ENCODE measurements around the gene FCHSD2. TPM values are rescaled to one million over a fixed set of nuclear protein-coding genes. Genes with fewer than 3 reads are reported as not detected.

FCHSD2 gene
- polyA plus RNA-seq, 3 donors: 14.5 to 43.5 (median 16.6) TPM

DNA sequence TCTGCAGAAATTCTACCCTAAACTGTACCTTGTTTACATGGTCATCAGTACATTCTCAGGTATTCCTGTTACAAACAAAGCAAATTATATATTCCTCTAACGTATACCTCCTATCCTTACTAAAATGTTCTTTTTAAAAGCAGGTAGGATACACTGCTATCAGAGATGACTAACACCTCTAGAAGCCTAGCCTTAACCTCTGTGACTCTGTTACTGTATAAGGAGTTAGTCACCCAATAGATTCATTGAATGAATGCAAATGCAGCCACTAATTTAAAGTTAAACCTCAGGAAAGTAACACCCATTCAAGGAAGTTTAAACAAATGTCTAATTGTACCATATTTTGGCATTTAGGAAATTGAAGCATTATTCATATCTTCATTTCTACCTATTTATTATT is 82.2 kb downstream of the FCHSD2 start:
- DNase-seq: no peak
- peaks cover 18 to 30% of the 10 kb centered on the region in 2 donors for H3K36me3 Mint-ChIP-seq
- peaks cover 38% of the 10 kb centered on the region for H3K4me1 Mint-ChIP-seq
- no peak overlapping the region for H3K4me2 ChIP-seq (replicated peaks; ENCODE audit: extremely low read depth, low read length, poor library complexity, severe bottlenecking)
- peaks cover 2 to 17% of the 10 kb centered on the region in 2 donors for H3K36me3 ChIP-seq (replicated peaks in 1 of 2; ENCODE audit: control insufficient read depth in 1 of 2, insufficient read depth in 2 of 2, low read length in 2 of 2)
- H2AFZ ChIP-seq (ENCODE audit: insufficient read depth, low read depth, low read length, poor library complexity, severe bottlenecking): no peak overlapping the region
- H4K20me1 ChIP-seq (ENCODE audit: insufficient read depth, low read length): peaks cover 28% of the 10 kb centered on the region
- peaks cover under 1 to 4% (median 3%) of the 10 kb centered on the region in 7 donors for H3K9me3 Mint-ChIP-seq
- peaks cover 0 to 3% (median 2%) of the 10 kb centered on the region in 3 donors for H3K27me3 Mint-ChIP-seq (ENCODE audit: low read depth in 3 of 3)
- H3K27ac ChIP-seq (ENCODE audit: low read depth in 1 of 2, low read length in 2 of 2): no peak overlapping the region
- no peak overlapping the region for H3K27ac Mint-ChIP-seq
- H3K9ac ChIP-seq (ENCODE audit: insufficient read depth, low read length, poor library complexity, severe bottlenecking): no peak overlapping the region
- TF ChIP-seq, protein P1, sequence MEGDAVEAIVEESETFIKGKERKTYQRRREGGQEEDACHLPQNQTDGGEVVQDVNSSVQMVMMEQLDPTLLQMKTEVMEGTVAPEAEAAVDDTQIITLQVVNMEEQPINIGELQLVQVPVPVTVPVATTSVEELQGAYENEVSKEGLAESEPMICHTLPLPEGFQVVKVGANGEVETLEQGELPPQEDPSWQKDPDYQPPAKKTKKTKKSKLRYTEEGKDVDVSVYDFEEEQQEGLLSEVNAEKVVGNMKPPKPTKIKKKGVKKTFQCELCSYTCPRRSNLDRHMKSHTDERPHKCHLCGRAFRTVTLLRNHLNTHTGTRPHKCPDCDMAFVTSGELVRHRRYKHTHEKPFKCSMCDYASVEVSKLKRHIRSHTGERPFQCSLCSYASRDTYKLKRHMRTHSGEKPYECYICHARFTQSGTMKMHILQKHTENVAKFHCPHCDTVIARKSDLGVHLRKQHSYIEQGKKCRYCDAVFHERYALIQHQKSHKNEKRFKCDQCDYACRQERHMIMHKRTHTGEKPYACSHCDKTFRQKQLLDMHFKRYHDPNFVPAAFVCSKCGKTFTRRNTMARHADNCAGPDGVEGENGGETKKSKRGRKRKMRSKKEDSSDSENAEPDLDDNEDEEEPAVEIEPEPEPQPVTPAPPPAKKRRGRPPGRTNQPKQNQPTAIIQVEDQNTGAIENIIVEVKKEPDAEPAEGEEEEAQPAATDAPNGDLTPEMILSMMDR (IDR thresholded peaks at IDR 0.05): no peak
- no peaks in the 10 kb centered on the region for H3K27me3 ChIP-seq (ENCODE audit: control insufficient read depth in 2 of 2, insufficient read depth in 2 of 2, low read length in 2 of 2)
- H3K79me2 ChIP-seq (ENCODE audit: insufficient read depth, low read length): peaks cover 83% of the 10 kb centered on the region
- no peak overlapping the region for H3K4me3 ChIP-seq (replicated peaks in 1 of 3; ENCODE audit: low read depth in 2 of 3, low read length in 3 of 3)
- no peaks in the 10 kb centered on the region for H3K4me1 ChIP-seq (ENCODE audit: control insufficient read depth in 1 of 2, insufficient read depth in 2 of 2, low read length in 2 of 2)
- intact Hi-C loops (cut with micrococcal nuclease): no loop called here
- no CpG with 5 or more reads among the region's 1 CpG for WGBS (ENCODE audit: insufficient coverage)
- peaks cover 0 to 3% of the 10 kb centered on the region in 2 donors for H3K9me3 ChIP-seq (replicated peaks in 1 of 2; ENCODE audit: control insufficient read depth in 1 of 2, insufficient read depth in 1 of 2, low read length in 2 of 2)
- no peak overlapping the region for H3K4me3 Mint-ChIP-seq

DNA sequence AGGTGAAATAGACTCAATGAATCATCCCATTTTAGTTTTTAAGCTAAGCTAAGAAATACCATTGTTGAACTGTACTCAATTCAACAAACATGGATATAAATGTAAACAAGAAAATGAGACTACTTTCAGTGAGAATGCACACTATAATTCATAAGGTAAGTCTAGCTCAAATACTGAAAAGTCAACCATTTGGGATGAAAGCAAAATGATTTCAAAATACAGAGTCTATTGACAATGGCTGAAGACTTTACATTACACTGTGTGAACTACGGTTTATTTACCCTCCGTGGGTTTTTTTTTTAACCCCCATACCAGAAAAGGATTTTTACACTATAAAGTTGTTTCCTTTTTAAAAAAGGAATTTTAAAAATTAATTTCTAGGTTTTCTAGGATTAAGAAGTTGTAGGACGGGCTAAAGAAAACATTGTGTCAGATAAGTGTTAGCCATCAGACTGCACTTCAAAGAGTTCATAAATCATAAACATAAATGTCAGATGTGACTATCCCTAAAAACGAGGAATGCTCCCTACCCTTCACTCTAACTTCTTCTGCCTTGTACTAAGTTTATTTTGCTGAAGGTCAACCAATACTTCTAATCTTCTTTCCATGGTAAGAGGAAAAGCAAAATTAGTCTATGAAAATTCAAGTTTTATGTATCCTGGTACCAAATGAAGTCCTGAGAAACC is 83.0 kb downstream of the FCHSD2 start:
- Mint-ChIP-seq H3K36me3 (peaks cover 20 to 33% of the 10 kb centered on the region in 2 donors), H3K9me3 (peaks cover 3 to 8% (median 5%) of the 10 kb centered on the region in 7 donors), H3K4me1 (peaks cover 38% of the 10 kb centered on the region), H3K4me3 (no peak overlapping the region), H3K27me3 (ENCODE audit: low read depth in 3 of 3) (peaks cover 0 to 3% (median 2%) of the 10 kb centered on the region in 3 donors), H3K27ac (no peak overlapping the region)
- H3K9ac ChIP-seq (ENCODE audit: insufficient read depth, low read length, poor library complexity, severe bottlenecking): no peak overlapping the region
- H3K36me3 ChIP-seq (replicated peaks in 1 of 2; ENCODE audit: control insufficient read depth in 1 of 2, insufficient read depth in 2 of 2, low read length in 2 of 2): peaks cover 2 to 17% of the 10 kb centered on the region in 2 donors
- intact Hi-C loops (cut with micrococcal nuclease): no loop called here
- no peak overlapping the region for H2AFZ ChIP-seq (ENCODE audit: insufficient read depth, low read depth, low read length, poor library complexity, severe bottlenecking)
- H4K20me1 ChIP-seq (ENCODE audit: insufficient read depth, low read length): peaks cover 32% of the 10 kb centered on the region
- H3K4me3 ChIP-seq (replicated peaks in 1 of 3; ENCODE audit: low read depth in 2 of 3, low read length in 3 of 3): no peak overlapping the region
- no peak overlapping the region for H3K4me2 ChIP-seq (replicated peaks; ENCODE audit: extremely low read depth, low read length, poor library complexity, severe bottlenecking)
- H3K27me3 ChIP-seq (ENCODE audit: control insufficient read depth in 2 of 2, insufficient read depth in 2 of 2, low read length in 2 of 2): no peaks in the 10 kb centered on the region
- no peak for DNase-seq
- no peak overlapping the region for H3K27ac ChIP-seq (ENCODE audit: low read depth in 1 of 2, low read length in 2 of 2)
- H3K79me2 ChIP-seq (ENCODE audit: insufficient read depth, low read length): peaks cover 82% of the 10 kb centered on the region
- no CpG with 5 or more reads among the region's 4 CpGs for WGBS (ENCODE audit: insufficient coverage)
- peaks cover 0 to 5% of the 10 kb centered on the region in 2 donors for H3K9me3 ChIP-seq (replicated peaks in 1 of 2; ENCODE audit: control insufficient read depth in 1 of 2, insufficient read depth in 1 of 2, low read length in 2 of 2)
- no peaks in the 10 kb centered on the region for H3K4me1 ChIP-seq (ENCODE audit: control insufficient read depth in 1 of 2, insufficient read depth in 2 of 2, low read length in 2 of 2)
- TF ChIP-seq, protein P1 (IDR thresholded peaks at IDR 0.05): no peak

Measured in CD14-positive monocyte (primary cell).